Activated CD8-positive, alpha-beta T cell treated with anti-CD3 and anti-CD28 coated beads for 36 hours (primary cell): ENCODE data around the gene GCLM. TPM values are rescaled to one million over a fixed set of nuclear protein-coding genes. Genes with fewer than 3 reads are reported as not detected.

Experiments used
- ATAC-seq: fragments of 200-7000 bp; cut with Tn5 transposase; one replicate; pipeline ENCODE4 v1.10.0; 2021; ENCODE audit warnings: mild to moderate bottlenecking, moderate library complexity
- CTCF ChIA-PET: fragments of 350-600 bp; sonication (Branson Sonifier 250); formaldehyde crosslinking; loops from one replicate; lab custom pipeline; 2021; ENCODE audit warnings: antibody characterized with exemption; lab: Charles Lee
- POLR2A ChIA-PET: fragments of 350-600 bp; sonication (Branson Sonifier 250); formaldehyde crosslinking; loops from one replicate; lab custom pipeline; 2021; ENCODE audit warnings: antibody characterized with exemption; lab: Charles Lee
- DNase-seq: peaks from one replicate; pipeline ENCODE4 v3.0.0-alpha.2; 2020
- H3K27ac Mint-ChIP-seq: one replicate; pipeline ENCODE4 v1.8.0; 2021; ENCODE audit warnings: mild to moderate bottlenecking, mixed read lengths
- H3K27me3 Mint-ChIP-seq: one replicate; pipeline ENCODE4 v1.8.0; 2021; ENCODE audit warnings: mixed read lengths
- H3K36me3 Mint-ChIP-seq: one replicate; pipeline ENCODE4 v1.8.0; 2021; ENCODE audit warnings: low read depth, mixed read lengths
- H3K4me1 Mint-ChIP-seq: one replicate; pipeline ENCODE4 v1.8.0; 2021; ENCODE audit warnings: low read depth, mixed read lengths
- H3K4me3 Mint-ChIP-seq: one replicate; pipeline ENCODE4 v1.8.0; 2021; ENCODE audit warnings: mild to moderate bottlenecking, moderate library complexity, mixed read lengths
- H3K9me3 Mint-ChIP-seq: one replicate; pipeline ENCODE4 v1.8.0; 2021; ENCODE audit warnings: mixed read lengths
- intact Hi-C: fragments of 100-400 bp; cut with micrococcal nuclease; formaldehyde crosslinking; loops from one replicate; pipeline ENCODE4 v1.10.0; 2022
- total RNA-seq, 2 experiments: library from RNA; stranded (reverse); gene quantifications; one replicate each; pipeline ENCODE4 v1.2.3, GENCODE V29; 2021
- TF ChIP-seq, protein P1 (sequence below): fragments of 200-600 bp; IDR thresholded peaks from one replicate; pipeline ENCODE4 v1.8.0; 2022; ENCODE audit warnings: antibody characterized with exemption, mild to moderate bottlenecking

Gene GCLM
- total RNA-seq, 2 experiments from 2014 or later = 25.3 to 26.4 TPM

DNA sequence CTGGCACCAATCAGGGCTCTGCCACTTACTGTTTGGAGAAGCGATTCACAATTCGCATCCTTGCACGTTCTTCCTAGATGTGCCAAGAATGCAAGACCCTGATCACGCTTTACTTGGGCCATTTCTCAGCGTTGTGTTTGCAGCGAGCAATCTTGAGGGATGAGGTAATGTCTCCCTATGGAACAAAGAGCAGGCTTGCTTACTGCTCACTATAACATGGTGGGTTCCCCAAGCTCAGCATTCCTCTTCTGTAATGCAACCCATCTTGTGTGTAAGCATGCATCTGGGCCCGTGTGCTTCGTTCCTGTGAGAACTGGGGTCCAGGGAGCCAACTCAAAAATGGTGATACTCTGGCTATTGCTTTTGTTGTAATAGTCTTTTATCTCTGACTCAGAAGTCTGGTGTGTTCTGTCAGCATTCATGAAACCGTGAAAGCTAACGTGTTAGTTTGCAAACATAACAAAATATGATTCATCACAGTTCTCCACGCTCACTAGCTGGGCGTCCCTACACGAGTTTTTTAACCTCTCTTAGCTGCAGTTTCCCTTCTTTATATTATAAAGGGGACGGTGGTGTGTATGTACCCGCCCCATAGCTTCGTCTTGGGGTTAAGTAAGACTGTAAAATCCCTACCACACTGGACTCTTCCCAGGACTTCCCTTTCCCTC lies 63.6 kb downstream of the GCLM start:
- H3K27ac Mint-ChIP-seq = peak overlapping the region; percentile 92
- intact Hi-C loops = loop anchor here (5.0 to 10.0 kb wide), 3 partner anchors 62 to 541 kb away; partner anchors contain the start of gene GCLM
- H3K36me3 Mint-ChIP-seq = peaks cover 4% of the 10 kb centered on the region
- peaks cover 1% of the 10 kb centered on the region for H3K27me3 Mint-ChIP-seq
- peaks cover 18% of the 10 kb centered on the region for H3K4me1 Mint-ChIP-seq
- H3K4me3 Mint-ChIP-seq = peak overlapping the region; percentile 80
- no peaks in the 10 kb centered on the region for H3K9me3 Mint-ChIP-seq
- ChIA-PET CTCF (interaction anchor here (0.6 to 5.3 kb wide), 10 partner anchors 32 to 541 kb away, joined by 3 to 114 read pairs (median 4); partner anchors contain the start of gene GCLM), POLR2A (interaction anchor here (0.7 to 2.4 kb wide), 2 partner anchors 33 to 62 kb away, joined by 3 to 15 read pairs; partner anchors contain the start of gene DNTTIP2)
- peak; percentile 61 for DNase-seq
- peak; percentile 57 for ATAC-seq
- TF ChIP-seq, protein P1, sequence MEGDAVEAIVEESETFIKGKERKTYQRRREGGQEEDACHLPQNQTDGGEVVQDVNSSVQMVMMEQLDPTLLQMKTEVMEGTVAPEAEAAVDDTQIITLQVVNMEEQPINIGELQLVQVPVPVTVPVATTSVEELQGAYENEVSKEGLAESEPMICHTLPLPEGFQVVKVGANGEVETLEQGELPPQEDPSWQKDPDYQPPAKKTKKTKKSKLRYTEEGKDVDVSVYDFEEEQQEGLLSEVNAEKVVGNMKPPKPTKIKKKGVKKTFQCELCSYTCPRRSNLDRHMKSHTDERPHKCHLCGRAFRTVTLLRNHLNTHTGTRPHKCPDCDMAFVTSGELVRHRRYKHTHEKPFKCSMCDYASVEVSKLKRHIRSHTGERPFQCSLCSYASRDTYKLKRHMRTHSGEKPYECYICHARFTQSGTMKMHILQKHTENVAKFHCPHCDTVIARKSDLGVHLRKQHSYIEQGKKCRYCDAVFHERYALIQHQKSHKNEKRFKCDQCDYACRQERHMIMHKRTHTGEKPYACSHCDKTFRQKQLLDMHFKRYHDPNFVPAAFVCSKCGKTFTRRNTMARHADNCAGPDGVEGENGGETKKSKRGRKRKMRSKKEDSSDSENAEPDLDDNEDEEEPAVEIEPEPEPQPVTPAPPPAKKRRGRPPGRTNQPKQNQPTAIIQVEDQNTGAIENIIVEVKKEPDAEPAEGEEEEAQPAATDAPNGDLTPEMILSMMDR = no peak

DNA sequence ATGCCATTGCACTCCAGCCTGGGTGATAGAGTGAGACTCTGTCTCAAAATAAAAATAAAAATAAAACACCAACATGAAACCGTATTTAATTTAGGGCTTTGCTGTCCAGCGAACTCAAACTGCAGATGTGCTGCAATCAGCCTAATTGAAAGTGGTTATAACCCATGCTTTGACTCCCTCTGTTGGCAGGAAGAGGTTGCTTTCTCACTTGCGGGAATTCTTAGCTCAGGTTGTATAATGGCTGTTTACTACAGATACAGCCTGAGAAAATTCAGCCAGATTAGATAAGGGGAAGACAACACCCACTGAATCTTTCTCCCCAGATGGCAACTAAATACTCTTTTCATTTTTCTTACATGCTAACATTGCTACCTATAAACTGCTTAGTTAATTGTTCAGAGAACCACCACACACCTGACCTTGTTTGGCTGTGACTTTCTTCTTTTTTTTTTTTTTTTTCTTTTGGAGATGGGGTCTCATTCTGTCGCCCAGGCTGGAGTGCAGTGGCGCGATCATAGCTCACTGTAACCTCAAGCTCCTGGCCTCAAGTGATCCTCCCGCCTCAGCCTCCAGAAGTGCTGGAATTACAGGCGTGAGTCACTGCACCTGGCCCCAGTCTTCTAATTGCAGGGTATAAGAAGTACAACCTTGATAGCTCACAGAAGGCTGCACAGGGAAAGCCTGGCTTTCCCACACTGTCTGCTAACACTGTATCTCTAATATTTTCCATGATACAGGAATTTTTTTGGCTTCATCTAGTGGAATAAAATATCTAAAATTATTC lies 64.8 kb downstream of the GCLM start:
- Mint-ChIP-seq H3K4me1 (peaks cover 13% of the 10 kb centered on the region), H3K27ac (peak overlapping the region; percentile 10), H3K27me3 (peaks cover 1% of the 10 kb centered on the region), H3K36me3 (peaks cover 4% of the 10 kb centered on the region), H3K4me3 (no peak overlapping the region), H3K9me3 (no peaks in the 10 kb centered on the region)
- DNase-seq = peak; percentile 51
- TF ChIP-seq, protein P1 = peak; percentile 64
- ATAC-seq = no peak
- POLR2A ChIA-PET = interaction anchor here (0.5 to 2.4 kb wide), 3 partner anchors 19 to 458 kb away, joined by 3 to 15 read pairs (median 5); partner anchors contain the start of gene DNTTIP2
- intact Hi-C loops = loop anchor here (5.0 to 10.0 kb wide), 4 partner anchors 63 to 540 kb away; partner anchors contain the start of gene GCLM
- CTCF ChIA-PET = interaction anchor here (0.6 to 5.3 kb wide), 38 partner anchors 11 to 543 kb away, joined by 3 to 114 read pairs (median 4); partner anchors contain the start of genes DNTTIP2 and FNBP1L

DNA sequence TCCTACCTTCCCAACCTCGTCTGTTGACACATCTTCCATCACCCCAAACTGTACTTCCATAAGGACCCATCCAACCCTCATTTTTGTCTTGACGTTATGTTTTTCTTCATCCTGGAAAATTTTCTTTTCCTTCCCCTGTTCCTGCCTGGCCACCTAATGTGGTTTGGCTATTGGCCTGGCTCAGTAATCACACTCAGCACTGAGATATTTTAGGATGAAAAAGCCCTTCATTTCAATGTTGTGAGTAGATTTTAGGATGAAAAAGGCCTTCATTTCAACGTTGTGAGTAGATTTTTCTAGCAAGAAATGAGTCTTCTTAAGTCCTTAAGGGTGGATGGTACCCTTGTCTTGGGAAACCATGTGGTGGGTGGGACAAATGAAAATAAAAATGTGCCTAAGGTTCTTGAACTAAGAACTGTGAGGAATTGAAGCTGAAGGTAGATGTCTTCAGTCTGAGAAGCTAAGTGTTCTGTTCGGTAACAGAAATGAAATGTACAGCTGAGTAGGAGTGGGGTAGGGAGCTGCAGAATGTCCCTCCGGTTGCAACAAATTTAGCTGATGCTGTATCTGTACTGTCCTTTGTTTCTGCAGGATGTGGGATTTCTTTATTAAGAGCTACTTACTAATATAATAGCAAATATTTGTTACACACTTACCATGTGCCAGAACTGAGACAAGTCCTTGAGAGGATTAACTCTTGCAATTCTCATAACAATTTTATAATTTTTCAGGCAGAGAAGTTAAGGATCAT lies 66.3 kb downstream of the GCLM start:
- ChIA-PET POLR2A (no interaction called here), CTCF (interaction anchor here (0.6 to 5.3 kb wide), 10 partner anchors 19 to 538 kb away, joined by 3 to 114 read pairs (median 8); partner anchors contain the start of gene FNBP1L)
- ATAC-seq (no peak), DNase-seq (no peak)
- intact Hi-C loops = loop anchor here (5.0 to 10.0 kb wide), 2 partner anchors 216 to 538 kb away; no protein-coding TSS in a partner anchor
- Mint-ChIP-seq H3K27me3 (no peaks in the 10 kb centered on the region), H3K4me1 (peaks cover 13% of the 10 kb centered on the region), H3K36me3 (peaks cover 4% of the 10 kb centered on the region), H3K9me3 (no peaks in the 10 kb centered on the region), H3K4me3 (no peak overlapping the region), H3K27ac (no peak overlapping the region)
- TF ChIP-seq, protein P1 = no peak

DNA sequence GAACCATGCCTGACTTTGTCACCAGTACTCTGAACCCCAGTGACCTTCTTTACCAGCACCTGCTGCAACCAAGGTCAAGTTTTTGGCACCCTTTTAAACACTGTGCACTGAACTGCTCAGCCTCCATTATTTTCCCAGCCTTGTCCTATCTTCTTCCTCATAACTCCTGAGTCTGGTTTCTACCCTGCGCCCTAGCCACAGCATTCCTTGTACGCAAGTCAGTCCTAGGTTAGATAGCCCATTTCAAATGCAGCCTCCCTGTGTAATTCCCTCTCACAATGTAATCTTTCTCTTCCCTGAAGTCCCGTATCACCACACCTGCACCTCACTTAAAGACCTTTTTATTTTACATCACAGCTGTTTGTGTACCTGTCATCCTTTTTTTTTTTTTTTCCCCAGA lies 67.5 kb downstream of the GCLM start:
- Mint-ChIP-seq H3K4me3 (no peak overlapping the region), H3K27ac (no peak overlapping the region), H3K4me1 (peaks cover 13% of the 10 kb centered on the region), H3K9me3 (no peaks in the 10 kb centered on the region), H3K36me3 (no peaks in the 10 kb centered on the region), H3K27me3 (no peaks in the 10 kb centered on the region)
- intact Hi-C loops = loop anchor here (5.0 to 10.0 kb wide), 2 partner anchors 214 to 537 kb away; no protein-coding TSS in a partner anchor
- TF ChIP-seq, protein P1 = no peak
- CTCF ChIA-PET = interaction anchor here (0.7 to 5.3 kb wide), 4 partner anchors 8 to 212 kb away, joined by 3 to 114 read pairs (median 8); no protein-coding TSS in a partner anchor
- POLR2A ChIA-PET = no interaction called here
- ATAC-seq (no peak), DNase-seq (no peak)
